Breast epithelium (tissue), 3 donors: ENCODE data around the gene FAN1.

Experiments
- POLR2A ChIP-seq: fragments of 450-650 bp; IDR thresholded peaks from one replicate; pipeline ENCODE4 v1.6.1; 2016; ENCODE audit warnings: antibody characterized with exemption, mild to moderate bottlenecking, moderate library complexity
- POLR2AphosphoS5 ChIP-seq, 3 donors: sonication (generic); formaldehyde crosslinking; IDR thresholded peaks; one replicate each; pipeline ENCODE4 v1.6.1; 2017; ENCODE audit warnings: antibody characterized with exemption in 3 of 3

DNA sequence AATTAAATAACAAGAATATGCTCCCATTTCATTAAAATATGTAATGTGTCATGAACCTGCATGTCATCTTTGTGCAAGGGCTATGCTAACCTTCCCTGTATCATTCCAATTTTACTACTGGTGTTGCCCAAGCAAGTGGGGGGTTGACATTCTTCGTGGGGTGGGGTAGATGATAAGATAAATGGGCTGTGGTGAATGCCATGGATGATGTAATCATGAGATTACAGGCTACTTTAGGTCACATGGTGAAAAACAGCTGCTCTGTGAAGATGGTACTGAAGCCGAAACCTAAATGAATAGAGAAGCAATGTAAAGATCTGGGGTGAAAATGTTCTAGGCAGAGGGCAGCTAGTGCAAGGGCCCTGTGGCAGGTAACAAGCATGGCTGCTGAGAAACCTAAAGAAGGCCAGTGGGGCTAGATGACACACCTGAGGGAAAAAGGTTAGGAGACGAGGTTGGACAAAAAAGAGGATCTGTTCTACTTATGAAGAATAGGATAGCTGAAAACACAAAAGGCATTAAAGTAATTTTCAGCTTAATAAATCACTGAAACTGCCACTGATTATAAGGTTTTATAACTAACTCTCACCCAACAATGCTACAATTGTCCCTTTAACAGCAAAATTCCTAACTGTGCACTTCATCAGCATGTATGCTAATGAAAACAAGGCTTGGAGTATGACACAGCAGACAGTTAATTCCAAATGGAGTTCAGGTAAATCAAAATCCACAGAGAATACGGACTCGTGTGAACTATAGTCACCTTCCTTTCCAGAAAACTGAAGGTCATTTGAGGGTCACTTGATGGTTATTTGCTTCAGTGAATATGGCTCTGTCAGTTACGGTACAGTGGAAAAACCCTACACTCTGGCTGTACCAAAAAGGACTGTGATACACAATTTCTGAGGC, 52.8 kb downstream of the FAN1 start:
- TF ChIP-seq POLR2AphosphoS5 (IDR thresholded peaks at IDR 0.05): no peak
- no peak for TF ChIP-seq POLR2A
